GM21717 (cell line): ENCODE results near the gene PCED1B.

Experiments
- ATAC-seq: cut with Tn5 transposase; IDR thresholded peaks from one replicate; pipeline ENCODE4 v1.9.1; 2021; ENCODE audit warnings: mild to moderate bottlenecking, moderate library complexity; ENCODE audit not compliant: unreplicated experiment

PCED1B gene

DNA sequence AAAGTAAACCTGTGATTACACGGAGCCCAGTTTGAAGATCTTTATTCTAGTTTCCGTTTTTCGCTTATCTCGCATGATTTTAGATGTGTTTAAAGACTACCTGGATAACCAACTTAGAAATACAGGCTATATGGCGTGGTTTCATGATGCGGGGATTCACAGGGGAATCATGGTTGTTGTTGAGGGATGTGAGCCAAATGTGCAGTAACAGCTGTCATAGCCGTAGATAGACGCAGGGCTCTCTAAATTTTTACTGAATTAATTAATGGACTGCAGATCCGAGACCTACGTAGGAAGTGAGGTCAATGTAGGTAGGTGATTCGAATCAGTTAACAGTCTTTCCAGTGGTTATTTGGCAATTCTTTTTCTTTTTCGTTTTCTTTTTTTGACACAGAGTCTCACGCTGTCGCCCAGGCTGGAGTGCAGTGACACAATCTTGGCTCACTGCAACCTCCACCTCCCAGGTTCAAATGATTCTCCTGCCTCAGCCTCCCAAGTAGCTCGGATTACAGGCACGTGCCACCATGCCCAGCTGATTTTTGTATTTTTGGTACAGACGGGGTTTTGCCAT is 145.2 kb downstream of the PCED1B start:
- ATAC-seq: no peak

DNA sequence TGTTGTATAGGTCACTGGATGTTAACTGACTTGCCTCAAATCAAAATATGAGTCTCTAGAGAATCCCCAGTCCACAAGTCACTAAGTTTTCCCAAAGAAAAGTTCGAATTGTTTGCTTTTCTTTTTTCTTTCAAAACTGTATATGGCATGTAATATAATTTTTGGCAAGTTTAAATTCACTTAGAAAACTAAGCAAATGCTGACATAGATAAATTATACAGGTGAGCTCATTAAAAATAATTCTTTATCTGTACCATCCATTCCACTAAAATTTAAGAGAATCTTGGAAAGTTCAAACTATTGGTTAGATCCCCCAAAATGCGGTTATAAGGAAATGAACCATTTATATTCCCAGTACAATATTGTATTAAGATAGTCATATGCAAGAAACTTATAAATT is 145.9 kb downstream of the PCED1B start:
- no peak for ATAC-seq

DNA sequence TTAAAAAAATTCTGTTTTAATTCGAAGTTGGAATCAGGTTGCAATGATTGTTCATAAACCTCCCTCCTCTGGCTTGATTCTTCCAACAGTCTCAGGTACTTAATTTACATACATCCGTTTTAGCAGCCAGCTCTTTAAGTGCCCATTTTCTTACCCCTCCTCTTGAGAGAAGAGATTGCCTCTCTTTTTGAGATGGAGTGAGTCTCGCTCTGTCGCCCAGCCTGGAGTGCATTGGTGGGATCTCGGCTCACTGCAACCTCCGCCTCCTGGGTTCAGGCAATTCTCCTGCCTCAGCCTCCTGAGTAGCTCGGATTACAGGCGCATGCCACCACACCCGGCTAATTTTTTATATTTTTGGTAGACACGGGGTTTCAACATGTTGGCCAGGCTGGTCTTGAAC is 146.8 kb downstream of the PCED1B start:
- no peak for ATAC-seq

DNA sequence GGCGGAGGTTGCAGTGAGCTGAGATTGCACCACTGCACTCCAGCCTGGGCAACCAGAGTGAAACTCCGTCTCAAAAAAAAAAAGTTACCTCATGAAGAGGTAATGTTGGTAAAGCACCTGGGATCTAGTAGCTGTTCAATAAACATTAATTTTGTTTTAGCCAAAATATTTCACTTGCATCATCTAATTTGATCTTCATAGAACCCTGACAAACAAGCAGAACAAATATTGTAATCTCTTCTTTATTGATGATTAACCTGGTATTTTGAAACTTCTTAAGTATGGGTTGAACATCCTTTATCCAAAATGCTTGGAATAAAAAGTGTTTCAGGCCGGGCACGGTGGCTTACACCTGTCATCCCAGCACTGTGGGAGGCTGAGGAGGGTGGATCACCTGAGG is 149.4 kb downstream of the PCED1B start:
- no peak for ATAC-seq

DNA sequence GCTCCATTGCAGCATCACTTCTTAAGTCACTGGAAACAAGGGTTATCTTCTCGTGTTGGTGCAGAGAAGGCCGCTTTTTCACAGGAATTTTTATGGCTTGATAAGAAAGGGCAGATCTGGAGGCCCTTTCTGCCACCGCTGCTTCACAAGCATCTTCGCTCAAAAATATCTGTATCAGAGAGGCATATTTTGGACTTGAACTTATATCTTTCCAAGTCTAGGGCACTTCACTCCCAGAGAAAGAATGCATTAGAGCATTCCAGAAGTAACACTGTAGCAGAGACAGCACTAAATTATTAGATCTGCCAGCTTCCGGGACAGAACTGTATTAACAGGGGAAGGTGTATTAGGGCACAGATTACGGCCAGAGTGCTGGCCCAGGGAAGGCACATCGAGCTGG is 152.0 kb downstream of the PCED1B start:
- no peak for ATAC-seq

DNA sequence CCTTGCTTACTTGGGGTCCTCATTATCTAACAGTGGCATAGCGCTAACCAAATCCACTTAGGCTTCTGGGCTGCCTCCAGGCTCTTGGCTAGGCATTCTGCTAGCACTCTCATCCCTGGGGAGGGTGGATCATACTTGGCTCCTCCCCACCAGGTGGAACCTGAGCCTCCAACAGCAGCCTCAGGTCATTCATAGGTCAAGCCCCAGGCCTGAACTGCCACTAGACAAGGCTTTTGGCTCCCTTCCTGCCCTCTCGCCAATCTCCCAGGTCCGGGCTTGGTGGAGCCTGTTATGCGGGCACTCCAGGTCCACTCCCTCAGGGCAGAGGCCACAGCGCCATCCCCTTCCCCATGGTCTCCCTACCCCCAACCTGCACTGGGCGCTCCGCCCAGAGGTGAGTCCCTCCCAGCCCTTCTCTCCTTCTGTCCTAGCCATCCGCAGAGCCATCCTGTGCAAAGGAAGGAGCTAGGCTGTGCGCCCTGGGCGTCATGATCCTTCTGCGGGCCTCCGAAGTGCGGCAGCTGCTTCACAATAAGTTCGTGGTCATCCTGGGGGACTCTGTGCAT is 155.2 kb downstream of the PCED1B start:
- no peak for ATAC-seq

DNA sequence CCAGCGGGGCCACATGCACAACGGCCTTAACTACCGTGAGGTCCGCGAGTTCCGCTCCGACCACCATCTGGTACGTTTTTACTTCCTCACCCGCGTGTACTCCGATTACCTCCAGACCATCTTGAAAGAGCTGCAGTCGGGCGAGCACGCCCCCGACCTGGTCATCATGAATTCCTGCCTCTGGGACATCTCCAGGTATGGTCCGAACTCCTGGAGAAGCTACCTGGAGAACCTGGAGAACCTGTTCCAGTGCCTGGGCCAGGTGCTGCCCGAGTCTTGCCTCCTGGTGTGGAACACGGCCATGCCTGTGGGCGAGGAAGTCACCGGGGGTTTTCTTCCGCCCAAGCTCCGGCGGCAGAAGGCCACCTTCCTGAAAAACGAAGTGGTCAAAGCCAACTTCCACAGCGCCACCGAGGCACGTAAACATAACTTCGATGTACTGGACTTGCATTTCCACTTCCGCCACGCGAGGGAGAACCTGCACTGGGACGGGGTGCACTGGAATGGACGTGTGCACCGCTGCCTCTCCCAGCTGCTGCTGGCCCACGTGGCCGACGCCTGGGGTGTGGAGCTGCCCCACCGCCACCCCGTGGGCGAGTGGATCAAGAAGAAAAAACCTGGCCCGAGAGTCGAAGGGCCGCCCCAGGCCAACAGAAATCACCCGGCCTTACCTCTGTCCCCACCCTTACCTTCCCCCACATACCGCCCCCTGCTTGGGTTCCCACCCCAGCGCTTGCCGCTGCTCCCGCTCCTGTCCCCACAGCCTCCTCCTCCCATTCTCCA is 156.0 kb downstream of the PCED1B start:
- no peak for ATAC-seq

DNA sequence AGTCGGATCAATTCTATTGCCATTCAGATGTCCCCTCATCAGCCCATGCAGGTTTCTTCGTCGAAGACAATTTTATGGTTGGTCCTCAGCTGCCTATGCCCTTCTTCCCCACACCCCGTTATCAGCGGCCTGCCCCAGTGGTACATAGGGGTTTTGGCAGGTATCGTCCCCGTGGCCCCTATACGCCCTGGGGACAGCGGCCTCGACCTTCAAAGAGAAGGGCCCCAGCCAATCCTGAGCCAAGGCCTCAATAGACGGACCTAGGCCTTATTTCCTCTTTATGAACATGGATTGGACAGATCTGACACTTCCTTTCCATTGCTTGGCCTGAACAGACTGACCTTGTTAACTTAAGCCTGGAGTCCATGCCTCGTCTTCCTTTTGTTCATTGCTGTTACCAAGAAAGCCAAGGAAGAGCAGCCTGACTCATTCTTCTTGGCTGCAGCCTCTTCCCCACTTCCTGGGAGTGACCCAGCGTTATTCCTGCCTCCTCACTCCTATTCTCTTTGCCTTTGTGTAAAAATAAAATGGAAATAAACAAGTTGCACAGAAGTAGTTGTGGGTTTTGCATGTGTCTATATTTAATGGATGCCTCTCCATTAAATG is 156.8 kb downstream of the PCED1B start:
- ATAC-seq: no peak

DNA sequence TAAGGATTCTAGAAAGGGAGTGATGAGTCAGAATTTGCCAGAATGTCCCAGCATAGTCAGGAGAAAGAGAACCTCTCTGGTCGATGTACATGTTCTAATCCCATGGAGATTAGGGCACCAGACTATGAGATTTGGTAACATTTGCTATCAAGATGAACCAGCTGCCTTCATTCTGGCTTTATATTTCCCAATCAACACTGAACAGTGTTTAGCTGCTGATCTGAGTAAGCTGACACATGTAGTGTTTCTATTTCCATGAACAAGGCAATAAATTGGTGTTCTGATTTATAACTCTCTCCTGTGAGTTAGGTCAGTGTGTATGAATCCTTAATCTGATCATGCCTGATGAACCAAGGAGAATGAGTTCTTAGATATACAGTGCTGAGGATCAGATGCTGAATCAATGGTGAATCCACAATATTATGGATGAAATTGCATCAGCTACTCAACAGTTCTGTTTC is 158.4 kb downstream of the PCED1B start:
- no peak for ATAC-seq

DNA sequence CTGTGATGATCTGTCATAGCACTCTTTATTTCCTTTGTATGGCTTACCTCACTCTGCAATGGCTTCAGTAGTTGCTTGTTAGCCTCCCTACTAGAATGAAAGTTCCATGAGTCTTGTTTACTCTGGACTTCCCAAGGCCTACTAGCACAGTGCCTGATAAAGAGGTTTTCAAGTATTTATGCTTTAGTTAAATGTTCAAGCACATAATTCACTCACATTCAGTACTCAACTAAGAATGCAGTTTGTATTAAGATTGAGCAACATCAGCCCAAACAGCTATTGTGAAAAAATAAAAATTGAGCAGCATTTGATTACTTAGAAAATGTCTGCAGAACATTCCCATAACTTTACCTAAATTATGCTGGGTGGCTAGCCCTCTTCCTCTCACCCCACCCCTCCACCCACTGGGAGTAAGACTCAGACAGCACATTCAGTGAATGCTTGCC is 159.3 kb downstream of the PCED1B start:
- no peak for ATAC-seq

DNA sequence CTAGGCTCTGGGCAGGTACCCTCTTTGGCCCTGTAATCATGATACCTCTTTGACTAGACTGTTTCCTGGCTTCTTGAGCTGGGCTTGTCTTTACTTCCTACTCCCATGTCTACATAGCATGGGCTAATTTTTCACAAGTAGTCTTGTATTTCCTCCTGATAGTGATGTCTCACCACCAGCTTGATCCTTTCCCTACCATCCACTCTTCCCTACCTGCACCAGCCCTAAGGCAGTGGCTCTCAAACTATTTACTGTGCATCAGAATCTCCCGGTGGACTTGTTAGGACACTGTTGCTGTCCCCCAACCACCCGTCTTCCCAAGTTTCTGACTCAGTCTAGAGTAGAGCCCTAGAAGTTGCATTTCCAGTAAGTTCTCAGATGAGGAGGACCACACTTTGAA is 163.0 kb downstream of the PCED1B start:
- ATAC-seq: no peak

DNA sequence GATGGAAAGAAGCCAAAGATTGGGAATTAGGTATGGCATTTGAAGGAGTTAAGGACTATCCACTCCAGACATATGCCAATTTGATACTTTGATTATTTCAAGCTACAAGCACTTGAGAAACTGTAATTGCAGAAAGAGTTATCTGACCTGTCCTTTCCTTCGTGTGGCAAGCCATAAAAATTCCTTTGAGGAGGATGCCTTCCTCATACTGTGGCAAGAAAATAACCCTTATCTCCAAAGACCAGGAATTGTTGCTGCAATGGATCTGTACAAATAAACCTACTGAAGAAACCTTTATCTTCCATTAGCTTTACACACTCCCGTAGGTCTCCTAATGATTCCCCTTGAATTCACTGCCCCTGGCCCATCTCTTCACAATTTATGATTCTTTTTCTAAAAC is 165.4 kb downstream of the PCED1B start:
- no peak for ATAC-seq

DNA sequence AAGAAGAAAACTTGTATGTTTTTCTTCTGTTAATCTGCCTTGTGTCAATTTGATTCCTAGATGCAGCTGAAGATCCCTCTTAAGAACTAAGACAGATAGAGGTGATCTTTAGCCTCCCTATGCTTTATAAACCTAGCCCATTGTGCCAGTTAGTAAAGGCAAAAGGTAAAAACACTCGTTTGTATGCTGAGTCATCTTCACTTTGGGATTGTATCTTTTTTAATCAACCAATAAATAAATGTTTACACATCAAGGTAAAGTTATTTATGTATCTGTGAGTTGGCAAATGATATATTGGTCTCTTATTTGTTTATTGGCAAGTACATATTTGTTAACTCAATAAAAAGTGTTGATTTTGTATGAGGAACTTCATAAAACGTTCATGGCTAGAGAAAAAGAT is 166.2 kb downstream of the PCED1B start:
- ATAC-seq: no peak

DNA sequence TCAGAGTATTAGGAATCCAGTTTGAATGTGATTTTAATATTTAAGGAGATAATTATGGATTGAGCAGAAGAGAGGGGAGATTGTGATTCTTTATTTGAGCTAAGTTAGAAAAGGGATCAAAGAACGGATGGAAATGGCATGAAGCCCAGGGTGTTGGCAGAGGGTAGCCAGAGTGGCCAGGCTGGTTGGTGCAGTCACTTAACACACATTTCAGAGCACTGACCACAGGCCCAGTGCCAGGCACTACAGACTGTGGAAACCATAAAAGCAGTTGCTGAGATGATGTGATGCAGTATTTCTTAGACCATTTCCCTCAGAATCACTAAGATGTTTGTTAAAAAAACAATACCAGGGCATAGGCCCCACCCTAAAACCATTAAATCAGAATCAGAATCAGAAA is 168.0 kb downstream of the PCED1B start:
- no peak for ATAC-seq

DNA sequence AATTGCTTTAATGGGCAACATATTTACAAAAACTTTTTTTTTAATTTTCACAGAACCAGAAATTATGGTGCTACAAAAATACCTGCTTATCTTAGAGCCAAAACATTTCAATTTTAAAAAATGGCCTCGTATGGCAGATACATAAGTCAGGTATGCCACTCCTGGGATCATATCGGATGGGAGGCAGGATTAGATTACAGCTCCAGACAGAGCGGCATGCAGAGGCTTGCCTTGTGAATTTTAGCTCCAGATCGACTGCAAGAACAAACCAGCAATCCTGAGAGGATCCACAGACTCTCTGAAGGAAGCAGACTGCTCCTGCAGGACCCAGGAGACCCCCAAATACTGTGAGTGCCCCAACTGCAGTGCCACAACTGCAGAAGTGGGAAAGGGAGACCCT is 169.7 kb downstream of the PCED1B start:
- ATAC-seq: no peak

DNA sequence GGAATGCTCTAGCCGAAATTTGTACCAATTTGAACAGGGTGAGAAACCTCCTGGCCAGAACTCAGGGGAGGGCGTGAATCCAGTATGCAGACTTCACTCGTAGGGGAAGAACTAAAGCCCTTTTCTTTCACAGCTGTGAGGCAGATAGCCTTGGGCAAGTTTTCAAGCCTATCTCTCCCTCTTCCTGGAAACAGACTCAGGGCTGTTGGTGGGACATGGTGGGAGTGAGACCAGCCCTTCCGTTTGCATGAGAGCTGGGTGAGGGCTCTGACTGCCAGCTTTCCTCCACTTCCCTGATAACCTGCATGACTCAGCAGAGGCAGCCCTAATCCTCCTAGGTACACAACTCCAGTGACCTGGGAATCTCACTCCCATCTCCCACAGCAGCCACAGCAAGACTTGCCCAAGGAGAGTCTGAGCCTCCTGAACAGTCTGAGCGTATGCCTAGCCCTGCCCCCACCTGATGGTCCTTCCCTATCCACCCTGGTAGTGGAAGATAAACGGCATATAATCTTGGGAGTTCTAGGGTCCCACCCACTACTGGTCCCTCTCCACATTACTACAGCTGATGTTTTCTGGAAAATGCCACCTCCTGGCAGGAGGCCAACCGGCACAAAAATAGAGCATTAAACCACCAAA is 170.4 kb downstream of the PCED1B start:
- ATAC-seq: no peak

DNA sequence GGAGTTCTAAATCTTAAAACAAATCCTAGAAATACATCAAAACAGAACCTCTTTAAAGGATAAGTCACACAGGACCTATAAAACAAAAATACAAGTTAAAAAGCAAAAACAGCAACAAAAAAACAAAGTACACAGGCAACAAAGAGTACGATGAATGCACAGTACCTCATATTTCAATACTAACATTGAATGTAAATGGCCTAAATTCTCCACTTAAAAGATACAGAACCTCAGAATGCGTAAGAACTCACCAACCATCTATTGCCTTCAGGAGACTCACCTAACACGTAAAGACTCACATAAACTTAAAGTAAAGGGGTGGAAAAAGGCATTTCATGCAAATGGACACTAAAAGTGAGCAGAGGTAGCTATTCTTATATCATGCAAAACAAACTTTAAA is 172.5 kb downstream of the PCED1B start:
- no peak for ATAC-seq

DNA sequence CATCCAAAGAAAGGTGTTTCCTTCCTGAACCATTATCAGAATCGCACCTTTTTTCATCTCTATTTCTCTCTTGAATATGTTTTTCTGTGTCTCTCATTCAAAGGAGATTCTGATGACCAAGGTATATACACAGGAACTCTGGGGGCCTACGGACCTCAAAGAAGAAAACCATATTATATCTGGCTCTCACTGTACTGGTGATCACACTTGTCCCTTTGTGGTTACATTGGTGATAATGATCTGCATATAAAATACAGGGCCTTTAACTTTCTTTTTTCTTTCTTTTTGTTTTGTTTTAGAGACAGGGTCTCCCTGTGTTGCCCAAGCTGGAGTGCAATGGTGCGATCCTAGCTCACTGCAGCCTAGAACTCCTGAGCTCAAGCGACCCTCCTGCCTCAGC is 185.5 kb downstream of the PCED1B start:
- ATAC-seq: no peak

DNA sequence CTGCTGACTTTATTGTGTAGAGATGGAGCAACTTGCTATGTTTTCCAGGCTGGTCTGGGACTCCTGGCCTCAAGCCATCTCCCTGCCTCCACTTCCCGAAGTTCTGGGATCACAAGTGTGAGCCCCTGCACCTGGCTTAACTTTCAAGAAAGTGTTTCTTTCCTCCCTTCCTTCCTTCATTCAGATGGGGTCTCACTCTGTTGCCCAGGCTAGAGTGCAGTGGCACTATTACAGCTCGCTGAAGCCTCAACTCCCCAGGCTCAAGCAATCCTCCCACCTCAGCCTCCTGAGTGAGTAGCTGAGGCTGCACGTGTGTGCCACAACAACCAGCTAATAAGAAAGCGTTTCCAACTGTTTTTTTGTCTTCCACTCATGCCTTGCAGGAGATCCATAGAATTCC is 186.0 kb downstream of the PCED1B start:
- no peak for ATAC-seq

DNA sequence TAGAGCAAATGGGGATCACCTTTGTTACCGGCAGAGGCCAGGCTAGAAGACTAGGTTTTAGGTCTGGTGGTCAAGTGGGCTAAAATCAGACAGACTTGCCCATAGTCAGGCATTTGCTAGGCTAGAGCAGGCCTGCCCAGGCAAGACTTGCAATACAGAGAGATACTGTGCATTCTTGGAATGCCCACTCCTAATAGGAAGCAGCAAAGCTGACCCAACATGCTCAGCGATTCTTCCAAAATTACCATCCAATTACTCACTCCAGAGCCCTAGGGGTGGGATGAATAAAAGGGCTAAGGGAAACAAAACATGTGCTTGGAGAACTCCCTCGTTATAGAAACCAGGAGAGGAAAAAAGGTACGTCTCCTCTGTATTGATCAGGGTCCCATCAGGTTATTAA is 188.2 kb downstream of the PCED1B start:
- ATAC-seq: no peak
